Fibroblast of skin of scalp (primary cell): Measurements from ENCODE around the gene HMGB3.
A peak's percentile ranks its signal among the peaks of the same experiment; 100 is the strongest.
"Not testable (repeated sequence)": the region's sequence is repeated elsewhere in the genome, so short reads cannot be mapped to it uniquely, and the experiment has no call there.

Experiments used
- DNase-seq: peaks from one replicate; pipeline ENCODE4 v3.0.0-alpha.2; 2013

Gene HMGB3

GRCh38 chrX:150977411-150978162 is 5.5 kb upstream of the HMGB3 start:
- DNase-seq = no peak

DNA sequence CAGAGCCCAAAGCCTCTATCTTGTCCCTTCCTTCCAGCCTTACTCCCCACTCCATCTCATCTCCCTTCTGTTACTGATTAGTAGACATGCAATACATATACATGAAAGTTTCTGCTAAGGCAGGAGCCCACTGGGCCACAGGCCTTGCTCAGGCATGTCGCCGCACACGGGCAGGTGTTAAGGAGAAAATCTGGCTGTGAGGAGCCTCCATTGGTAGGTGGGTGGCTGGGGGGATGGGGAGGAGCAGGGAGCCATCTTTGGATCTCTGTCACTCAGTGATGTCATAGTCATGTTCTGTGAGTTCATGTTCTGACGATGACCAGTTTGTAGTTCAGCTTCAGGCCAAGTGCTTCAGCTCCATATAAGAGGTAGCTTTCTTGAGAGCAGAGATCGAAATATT is 2.9 kb upstream of the HMGB3 start:
- no peak for DNase-seq

- DNase-seq = no peak
These were observed 2.4 kb upstream of the HMGB3 start for GRCh38 chrX:150980711-150981110.

DNA sequence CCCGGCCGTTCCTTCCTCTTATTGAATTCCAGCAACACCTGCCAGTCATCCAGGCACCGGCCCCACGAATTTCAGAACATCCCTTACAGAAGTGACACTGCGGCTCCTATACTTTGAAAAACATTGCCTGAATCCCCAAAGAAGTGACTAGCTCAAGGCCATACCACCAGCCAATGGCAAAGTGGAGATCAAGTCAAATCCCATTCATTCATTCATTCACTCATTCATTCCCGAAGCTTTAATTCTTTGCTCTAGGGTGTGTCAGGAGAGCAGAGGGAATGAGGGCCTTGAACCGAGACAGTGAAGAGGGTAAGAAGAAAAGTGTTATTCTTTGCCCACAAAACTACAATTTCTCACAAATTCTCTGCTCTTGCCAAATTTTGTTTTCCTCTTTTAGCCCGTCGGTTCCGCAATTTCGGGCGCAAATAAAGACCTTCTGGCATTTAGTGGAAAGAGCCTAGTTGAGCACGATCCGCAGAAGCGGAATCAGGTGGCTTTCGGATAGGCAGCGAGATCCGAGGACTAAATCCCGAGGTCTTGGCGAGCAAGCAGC is 824 bp upstream of the HMGB3 start:
- no peak for DNase-seq

DNA sequence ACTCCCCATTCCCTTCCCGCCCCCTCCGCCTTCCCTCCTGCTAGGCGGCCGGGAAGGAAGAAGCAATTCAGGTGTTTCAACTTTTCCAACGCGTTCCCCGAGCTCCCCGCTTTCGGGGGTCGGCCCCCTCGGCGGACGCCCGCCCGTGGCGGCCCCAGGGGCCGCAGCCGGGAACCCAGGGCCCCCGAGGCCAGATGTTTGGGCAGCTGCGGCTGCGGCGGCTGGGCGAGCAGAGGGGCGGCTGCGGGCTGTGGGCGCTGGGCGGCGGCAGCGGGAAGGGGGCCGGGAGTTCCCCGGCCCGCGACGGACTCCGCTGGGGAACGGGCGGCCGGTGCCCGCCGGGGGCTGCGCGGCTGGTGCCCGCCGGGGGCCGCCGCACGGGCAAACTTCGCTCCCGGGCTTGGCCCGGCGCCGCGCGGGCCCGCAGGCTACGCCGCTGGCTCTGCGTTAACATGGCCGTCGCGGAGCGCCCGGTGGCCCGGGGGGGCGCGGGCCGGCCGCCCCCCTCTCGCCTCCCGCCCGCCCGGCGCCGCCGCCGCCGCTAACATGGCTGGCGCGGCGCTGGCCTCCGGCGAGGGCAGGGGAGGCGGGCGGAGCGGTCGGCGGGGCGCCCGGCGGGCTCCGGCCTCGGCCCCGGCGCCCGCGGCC is 510 bp downstream of the HMGB3 start:
- no peak for DNase-seq

GRCh38 chrX:150984169-150984824 is 1.2 kb downstream of the HMGB3 start:
- no peak for DNase-seq

DNA sequence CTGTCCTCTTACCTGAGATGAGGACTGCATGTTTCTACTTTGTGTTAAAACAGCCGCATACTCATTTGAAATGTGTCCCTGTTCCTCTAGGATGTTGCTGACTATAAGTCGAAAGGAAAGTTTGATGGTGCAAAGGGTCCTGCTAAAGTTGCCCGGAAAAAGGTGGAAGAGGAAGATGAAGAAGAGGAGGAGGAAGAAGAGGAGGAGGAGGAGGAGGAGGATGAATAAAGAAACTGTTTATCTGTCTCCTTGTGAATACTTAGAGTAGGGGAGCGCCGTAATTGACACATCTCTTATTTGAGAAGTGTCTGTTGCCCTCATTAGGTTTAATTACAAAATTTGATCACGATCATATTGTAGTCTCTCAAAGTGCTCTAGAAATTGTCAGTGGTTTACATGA is 4.6 kb downstream of the HMGB3 start:
- DNase-seq = not testable (repeated sequence)

DNA sequence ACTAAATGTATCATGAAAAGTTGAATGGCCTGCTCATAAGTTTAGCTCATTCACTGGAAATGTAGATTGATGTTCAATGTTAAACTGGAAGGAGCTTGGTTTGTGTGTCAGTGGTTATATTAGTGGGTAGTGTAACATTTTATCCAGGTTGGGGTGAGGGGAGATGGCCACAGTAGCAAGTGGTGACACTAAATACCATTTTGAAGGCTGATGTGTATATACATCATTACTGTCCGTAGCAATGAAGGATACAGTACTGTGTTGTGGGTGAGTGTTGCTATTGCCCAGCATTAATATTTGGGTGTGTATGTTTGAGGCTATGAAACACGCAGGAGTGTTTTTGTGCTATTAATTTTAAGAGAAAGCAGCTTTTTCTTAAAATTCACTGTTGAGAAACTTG is 6.3 kb downstream of the HMGB3 start:
- no peak for DNase-seq

- no peak for DNase-seq
These were observed 7.8 kb downstream of the HMGB3 start for GRCh38 chrX:150990910-150991309.

DNA sequence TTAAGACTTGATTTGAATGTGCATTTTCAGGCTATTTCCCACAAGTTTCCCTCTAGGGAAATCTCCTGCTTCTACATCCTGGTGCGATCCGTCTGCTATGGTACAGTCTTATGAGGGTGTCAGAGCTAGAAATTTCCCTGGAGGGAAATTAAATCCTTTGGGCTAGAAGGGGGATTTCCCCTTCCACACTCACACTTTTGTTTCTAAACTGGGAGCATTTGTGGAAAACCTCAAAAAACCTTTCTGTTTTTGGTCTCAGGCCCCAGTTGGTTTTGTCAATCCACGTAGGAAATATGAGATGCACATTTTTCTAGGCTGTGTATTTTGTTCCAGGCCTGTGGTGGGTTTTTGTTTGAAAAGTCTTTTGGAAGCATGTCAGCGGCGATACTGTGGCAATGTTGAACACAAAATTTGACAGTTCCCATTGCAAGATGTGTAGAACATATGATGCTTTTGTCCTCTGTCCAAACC is 17.8 kb downstream of the HMGB3 start:
- DNase-seq = peak; percentile 13

GRCh38 chrX:151004085-151004484 is 20.9 kb downstream of the HMGB3 start:
- peak; percentile 21 for DNase-seq

DNA sequence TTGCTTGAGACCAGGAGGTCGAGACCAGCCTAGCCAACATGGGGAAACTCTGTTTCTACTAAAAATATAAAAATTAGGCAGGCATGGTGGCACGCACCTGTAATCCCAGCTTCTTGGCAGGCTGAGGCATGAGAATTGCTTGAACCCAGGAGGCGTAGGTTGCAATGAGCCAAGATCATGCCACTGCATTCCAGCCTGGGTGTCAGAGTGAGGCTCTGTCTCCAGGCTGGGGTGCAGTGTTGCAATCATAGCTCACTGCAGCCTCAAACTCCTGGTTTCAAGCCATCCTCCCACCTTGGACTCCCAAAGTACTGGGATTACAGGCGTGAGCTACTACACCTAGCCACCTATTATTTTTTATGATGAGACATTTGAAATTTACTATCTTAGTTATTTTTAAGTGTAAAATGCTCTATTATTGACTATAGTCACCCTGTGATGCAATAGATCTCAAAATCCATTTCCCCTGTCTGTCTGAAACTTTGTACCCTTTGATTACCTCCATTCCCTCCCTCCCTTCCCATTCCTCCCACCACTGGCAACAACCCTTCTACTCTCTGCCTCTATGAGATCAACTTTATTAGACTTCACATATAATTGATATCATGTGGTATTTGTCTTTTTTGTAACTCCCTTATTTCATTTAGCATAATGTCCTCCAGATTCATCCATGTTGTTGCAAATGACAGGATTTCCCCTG is 23.4 kb downstream of the HMGB3 start:
- no peak for DNase-seq

DNA sequence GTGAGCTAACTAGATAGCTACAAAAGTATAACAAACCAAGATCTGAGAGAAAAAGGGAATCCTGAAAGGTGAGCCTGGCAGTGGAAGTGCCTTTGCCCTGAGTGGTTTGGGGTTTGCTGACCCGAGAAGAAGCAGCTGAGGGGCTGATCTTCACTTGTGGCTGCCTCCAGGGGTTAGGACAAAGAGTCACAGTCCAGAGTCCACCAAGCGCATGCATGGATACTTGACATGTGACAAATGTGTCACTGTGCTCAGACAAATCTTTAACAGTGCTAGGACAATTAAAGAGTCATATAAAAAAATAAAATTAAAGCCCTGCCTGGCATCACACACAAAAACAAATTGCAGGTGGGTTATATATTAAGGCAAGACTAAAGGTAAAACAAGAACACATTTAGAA is 26.4 kb downstream of the HMGB3 start:
- DNase-seq = no peak

DNA sequence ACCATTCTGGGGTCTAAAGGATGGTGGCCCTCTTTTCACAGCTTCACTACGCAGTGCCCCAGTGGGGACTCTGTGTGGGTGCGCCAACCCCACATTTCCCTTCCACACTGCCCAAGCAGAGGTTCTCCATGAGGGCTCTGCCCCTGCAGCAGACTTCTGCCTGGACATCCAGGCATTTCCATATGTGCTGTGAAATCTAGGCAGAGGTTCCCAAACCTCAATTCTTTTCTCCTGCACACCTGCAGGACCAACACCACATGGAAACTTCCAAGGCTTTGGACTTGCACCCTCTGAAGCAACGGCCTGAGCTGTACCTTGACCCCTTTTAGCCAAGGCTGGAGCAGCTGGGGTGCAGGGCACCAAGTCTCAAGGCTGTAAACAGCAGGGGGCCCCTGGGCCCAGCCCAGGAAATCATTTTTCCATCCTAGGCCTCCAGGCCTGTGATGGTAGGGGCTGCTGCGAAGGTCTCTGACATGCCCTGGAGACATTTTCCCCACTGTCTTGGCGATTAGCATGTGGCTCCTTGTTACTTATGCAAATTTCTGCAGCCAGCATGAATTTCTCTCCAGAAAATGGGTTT is 30.1 kb downstream of the HMGB3 start:
- DNase-seq = no peak

DNA sequence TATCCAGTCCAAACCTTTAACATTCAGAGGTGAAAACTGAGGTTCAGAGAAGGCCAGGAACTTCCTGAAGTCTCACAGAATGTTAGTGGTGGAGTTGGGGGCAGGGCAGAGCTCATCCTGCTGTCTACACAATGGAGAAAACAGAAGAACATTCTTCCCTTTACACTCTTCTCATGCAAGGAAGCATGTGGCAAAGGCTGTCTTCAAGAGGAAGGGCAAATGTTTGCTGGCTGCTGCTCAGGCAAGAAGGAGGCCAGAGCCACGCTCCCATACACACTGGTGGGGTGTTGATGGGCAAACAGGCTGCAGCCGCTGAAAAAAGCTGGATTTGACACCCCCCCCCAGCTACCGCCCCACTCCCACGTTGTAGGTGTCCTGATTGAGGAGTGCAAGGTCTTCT is 32.5 kb downstream of the HMGB3 start:
- no peak for DNase-seq

DNA sequence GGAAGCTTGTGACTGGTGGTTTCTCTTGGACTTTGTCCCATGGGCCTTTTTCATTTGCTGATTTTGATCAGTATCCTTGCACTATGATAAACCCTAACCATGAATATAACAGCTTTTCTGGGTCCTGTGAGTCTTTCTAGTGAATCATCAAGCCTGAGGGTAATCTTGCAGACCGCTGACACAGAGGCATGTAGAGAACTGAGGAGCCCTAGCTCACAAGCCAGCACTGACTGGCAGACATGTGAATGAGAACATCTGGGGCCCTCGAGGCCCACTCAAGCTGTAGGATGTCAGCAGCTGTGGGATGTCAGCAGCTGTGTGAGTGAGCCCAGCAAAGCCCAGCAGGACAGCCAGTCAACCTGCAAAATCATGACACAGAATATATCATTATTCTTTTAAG is 36.7 kb downstream of the HMGB3 start:
- DNase-seq = peak; percentile 48

GRCh38 chrX:151030845-151031244 is 47.7 kb downstream of the HMGB3 start:
- no peak for DNase-seq

GRCh38 chrX:151031391-151031975 is 48.3 kb downstream of the HMGB3 start:
- no peak for DNase-seq

GRCh38 chrX:151039351-151039750 is 56.2 kb downstream of the HMGB3 start:
- no peak for DNase-seq
